Lower leg skin (tissue), 3 donors: Measurements from ENCODE around the gene FOXC2.

Experiments used
- POLR2A ChIP-seq, 2 donors: fragments of 450-650 bp; IDR thresholded peaks; one replicate each; pipeline ENCODE4 v1.6.1; 2016 to 2017; ENCODE audit warnings: antibody characterized with exemption in 2 of 2, mild to moderate bottlenecking in 1 of 2, moderate library complexity in 1 of 2
- TF ChIP-seq, protein P1 (sequence below), 3 donors: fragments of 450-650 bp; IDR thresholded peaks; one replicate each; pipeline ENCODE4 v1.5.1; 2016; ENCODE audit warnings: antibody characterized with exemption in 3 of 3, mild to moderate bottlenecking in 3 of 3, moderate library complexity in 2 of 3

DNA sequence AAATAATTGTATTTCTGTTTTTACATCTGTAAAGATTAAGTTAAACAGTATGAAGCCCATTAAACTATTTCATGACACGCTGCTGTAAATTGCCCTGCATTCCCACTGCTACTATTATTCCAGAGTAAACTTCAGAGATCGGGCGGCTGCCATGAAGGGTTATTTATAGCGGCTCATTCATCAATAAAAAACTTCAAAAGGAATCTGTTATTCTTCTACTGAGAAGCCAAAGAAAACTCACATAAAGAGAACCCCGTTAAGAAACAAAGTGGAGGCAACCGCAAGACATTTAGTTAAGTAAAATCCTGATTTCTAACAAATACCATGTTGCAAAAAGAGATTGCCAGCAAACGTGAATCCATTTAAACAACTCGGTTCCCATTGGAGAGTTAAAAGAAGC is 28.1 kb downstream of the FOXC2 start:
- TF ChIP-seq, protein P1, sequence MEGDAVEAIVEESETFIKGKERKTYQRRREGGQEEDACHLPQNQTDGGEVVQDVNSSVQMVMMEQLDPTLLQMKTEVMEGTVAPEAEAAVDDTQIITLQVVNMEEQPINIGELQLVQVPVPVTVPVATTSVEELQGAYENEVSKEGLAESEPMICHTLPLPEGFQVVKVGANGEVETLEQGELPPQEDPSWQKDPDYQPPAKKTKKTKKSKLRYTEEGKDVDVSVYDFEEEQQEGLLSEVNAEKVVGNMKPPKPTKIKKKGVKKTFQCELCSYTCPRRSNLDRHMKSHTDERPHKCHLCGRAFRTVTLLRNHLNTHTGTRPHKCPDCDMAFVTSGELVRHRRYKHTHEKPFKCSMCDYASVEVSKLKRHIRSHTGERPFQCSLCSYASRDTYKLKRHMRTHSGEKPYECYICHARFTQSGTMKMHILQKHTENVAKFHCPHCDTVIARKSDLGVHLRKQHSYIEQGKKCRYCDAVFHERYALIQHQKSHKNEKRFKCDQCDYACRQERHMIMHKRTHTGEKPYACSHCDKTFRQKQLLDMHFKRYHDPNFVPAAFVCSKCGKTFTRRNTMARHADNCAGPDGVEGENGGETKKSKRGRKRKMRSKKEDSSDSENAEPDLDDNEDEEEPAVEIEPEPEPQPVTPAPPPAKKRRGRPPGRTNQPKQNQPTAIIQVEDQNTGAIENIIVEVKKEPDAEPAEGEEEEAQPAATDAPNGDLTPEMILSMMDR (IDR thresholded peaks at IDR 0.05) = no peak
- TF ChIP-seq POLR2A (IDR thresholded peaks at IDR 0.05) = no peak
